Measurements from ENCODE around the gene ZNF763. TPM values are rescaled to one million over a fixed set of nuclear protein-coding genes. Genes with fewer than 3 reads are reported as not detected.

The ZNF763 gene
- total RNA-seq, 1 donor from 2014 or later = 1.1 TPM

- Mint-ChIP-seq H3K9me3 (ENCODE audit: low read depth) (peaks cover 3% of the 10 kb centered on the region), H3K36me3 (ENCODE audit: low read depth) (peaks cover 2% of the 10 kb centered on the region), H3K4me3 (ENCODE audit: unreplicated experiment) (peak overlapping the region; percentile 87), H3K27ac (ENCODE audit: unreplicated experiment) (peak overlapping the region; percentile 98), H3K27me3 (ENCODE audit: low read depth) (no peaks in the 10 kb centered on the region), H3K4me1 (ENCODE audit: low read depth) (peaks cover 21% of the 10 kb centered on the region)
- no peak for DNase-seq (ENCODE audit: low spot score)
- TF ChIP-seq, protein P1, sequence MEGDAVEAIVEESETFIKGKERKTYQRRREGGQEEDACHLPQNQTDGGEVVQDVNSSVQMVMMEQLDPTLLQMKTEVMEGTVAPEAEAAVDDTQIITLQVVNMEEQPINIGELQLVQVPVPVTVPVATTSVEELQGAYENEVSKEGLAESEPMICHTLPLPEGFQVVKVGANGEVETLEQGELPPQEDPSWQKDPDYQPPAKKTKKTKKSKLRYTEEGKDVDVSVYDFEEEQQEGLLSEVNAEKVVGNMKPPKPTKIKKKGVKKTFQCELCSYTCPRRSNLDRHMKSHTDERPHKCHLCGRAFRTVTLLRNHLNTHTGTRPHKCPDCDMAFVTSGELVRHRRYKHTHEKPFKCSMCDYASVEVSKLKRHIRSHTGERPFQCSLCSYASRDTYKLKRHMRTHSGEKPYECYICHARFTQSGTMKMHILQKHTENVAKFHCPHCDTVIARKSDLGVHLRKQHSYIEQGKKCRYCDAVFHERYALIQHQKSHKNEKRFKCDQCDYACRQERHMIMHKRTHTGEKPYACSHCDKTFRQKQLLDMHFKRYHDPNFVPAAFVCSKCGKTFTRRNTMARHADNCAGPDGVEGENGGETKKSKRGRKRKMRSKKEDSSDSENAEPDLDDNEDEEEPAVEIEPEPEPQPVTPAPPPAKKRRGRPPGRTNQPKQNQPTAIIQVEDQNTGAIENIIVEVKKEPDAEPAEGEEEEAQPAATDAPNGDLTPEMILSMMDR (IDR thresholded peaks at IDR 0.05) = peak; percentile 84
Measured at GRCh38 chr19:11963566-11964355, 1.1 kb upstream of the ZNF763 start.

DNA sequence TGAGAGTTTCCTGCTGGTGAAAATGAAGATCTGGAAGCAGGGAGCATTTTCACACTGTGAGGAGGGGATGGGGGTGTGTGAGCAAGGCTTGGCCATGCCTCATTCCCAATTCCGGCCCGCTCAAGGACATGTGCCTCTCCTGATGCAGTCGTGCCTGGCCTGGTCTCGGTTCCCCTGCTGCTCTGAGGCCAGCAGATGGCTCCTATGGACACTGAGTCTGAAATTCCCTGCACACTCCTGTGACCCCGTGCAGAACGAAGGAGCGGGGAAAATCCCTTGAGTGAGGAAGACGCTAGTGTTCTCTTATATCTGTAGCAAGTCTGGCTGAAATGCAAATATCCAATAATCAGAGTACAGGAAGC is 363 bp upstream of the ZNF763 start:
- Mint-ChIP-seq H3K27me3 (ENCODE audit: low read depth) (no peaks in the 10 kb centered on the region), H3K4me1 (ENCODE audit: low read depth) (peaks cover 21% of the 10 kb centered on the region), H3K36me3 (ENCODE audit: low read depth) (peaks cover 2% of the 10 kb centered on the region), H3K9me3 (ENCODE audit: low read depth) (peaks cover 1% of the 10 kb centered on the region), H3K4me3 (ENCODE audit: unreplicated experiment) (peak overlapping the region; percentile 87), H3K27ac (ENCODE audit: unreplicated experiment) (peak overlapping the region; percentile 98)
- no peak for DNase-seq (ENCODE audit: low spot score)
- TF ChIP-seq, protein P1 (IDR thresholded peaks at IDR 0.05) = no peak

DNA sequence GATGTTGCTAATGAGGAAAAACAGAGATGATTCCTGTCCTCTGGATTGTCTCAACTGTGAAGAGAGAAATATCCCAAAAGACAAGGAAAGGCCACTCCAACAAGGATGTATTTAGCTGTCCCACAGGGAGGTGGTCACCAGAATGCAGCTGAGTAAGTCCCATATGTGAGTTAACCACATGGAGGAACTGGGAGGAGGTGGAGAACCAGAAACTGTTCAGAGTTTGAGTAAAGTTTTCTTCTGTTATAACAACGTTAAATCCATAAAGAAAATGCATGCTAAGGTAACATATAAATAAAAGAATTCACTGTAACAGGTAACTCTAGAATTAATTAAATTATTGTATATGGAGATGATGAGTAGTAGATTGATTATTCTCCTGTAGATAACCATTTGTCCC is 5.3 kb downstream of the ZNF763 start:
- TF ChIP-seq, protein P1 (IDR thresholded peaks at IDR 0.05) = no peak
- peaks cover 8% of the 10 kb centered on the region for H3K4me1 Mint-ChIP-seq (ENCODE audit: low read depth)
- H3K27me3 Mint-ChIP-seq (ENCODE audit: low read depth) = no peaks in the 10 kb centered on the region
- H3K36me3 Mint-ChIP-seq (ENCODE audit: low read depth) = peaks cover 16% of the 10 kb centered on the region
- no peak overlapping the region for H3K4me3 Mint-ChIP-seq (ENCODE audit: unreplicated experiment)
- peaks cover 23% of the 10 kb centered on the region for H3K9me3 Mint-ChIP-seq (ENCODE audit: low read depth)
- DNase-seq (ENCODE audit: low spot score) = no peak
- H3K27ac Mint-ChIP-seq (ENCODE audit: unreplicated experiment) = no peak overlapping the region

DNA sequence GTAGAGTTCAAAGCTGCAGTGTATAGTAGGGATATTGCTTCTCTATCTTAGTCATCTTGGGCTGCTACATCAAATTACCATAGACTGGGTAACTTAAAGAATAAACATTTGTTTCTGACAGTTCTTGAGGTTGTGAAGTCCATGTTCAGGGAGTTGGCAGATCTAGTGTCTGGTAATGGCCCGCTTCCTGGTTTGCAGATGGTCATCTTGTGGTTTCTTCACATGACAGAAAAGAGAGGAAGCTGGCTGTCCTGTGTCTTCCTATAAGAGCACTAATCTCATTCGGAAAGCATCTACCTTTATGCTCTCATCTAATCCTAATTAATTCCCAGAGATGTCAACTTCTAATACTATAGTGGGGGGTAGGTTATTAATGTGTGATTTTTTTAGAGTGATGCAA is 6.2 kb downstream of the ZNF763 start:
- Mint-ChIP-seq H3K9me3 (ENCODE audit: low read depth) (peaks cover 26% of the 10 kb centered on the region), H3K4me3 (ENCODE audit: unreplicated experiment) (no peak overlapping the region), H3K27me3 (ENCODE audit: low read depth) (no peaks in the 10 kb centered on the region), H3K36me3 (ENCODE audit: low read depth) (peaks cover 19% of the 10 kb centered on the region), H3K4me1 (ENCODE audit: low read depth) (peaks cover under 1% of the 10 kb centered on the region), H3K27ac (ENCODE audit: unreplicated experiment) (no peak overlapping the region)
- no peak for DNase-seq (ENCODE audit: low spot score)
- TF ChIP-seq, protein P1 (IDR thresholded peaks at IDR 0.05) = no peak

DNA sequence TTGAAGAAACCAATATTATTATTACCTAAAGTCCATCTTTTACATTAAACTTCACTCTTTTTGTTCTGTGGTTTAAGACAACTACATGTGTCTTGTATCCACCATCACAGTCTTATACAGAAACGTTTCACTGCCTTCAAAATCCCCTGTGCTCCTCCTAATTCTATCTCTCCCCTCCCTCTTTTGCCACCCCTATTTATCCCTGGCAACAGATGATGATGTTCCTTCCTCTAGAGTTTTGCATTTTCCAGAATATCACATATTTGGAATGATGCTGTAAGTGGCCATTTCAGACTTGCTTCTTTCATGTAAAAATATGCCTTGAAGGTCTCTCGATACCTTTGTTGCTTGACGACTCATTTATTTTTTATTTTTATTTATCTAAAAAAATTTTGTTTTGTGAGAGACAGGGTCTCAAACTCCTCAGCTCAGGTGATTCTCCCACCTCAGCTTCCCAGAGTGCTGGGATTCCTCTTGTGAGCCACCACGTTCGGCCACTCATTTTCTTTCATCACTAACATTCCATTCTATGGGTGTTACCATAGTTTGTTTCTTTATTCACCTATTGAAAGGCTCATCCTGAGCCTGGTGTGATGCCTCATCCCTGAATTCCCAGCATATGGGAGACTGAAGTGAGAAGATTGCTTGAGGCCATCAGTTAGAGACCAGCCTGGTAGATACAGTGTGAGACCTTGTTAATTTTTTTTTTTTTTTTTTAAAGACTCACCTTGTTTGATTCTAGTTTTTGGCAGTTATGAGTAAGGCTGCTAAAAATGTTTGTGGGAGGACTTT is 8.4 kb downstream of the ZNF763 start:
- Mint-ChIP-seq H3K27me3 (ENCODE audit: low read depth) (no peaks in the 10 kb centered on the region), H3K36me3 (ENCODE audit: low read depth) (peaks cover 31% of the 10 kb centered on the region), H3K4me1 (ENCODE audit: low read depth) (no peaks in the 10 kb centered on the region), H3K27ac (ENCODE audit: unreplicated experiment) (no peak overlapping the region), H3K9me3 (ENCODE audit: low read depth) (peaks cover 43% of the 10 kb centered on the region), H3K4me3 (ENCODE audit: unreplicated experiment) (no peak overlapping the region)
- no peak for DNase-seq (ENCODE audit: low spot score)
- TF ChIP-seq, protein P1 (IDR thresholded peaks at IDR 0.05) = no peak

Data from chondrocyte (in vitro differentiated cells).